ENCODE data around the gene ATP2B2. TPM values are rescaled to one million over a fixed set of nuclear protein-coding genes. Genes with fewer than 3 reads are reported as not detected.

ATP2B2 gene
- total and polyA plus RNA-seq, 9 of the 15 experiments (the other 6 are each of a cell fraction or from before 2014, with no cell fraction given) = 0.06 TPM; not detected in 8

DNA sequence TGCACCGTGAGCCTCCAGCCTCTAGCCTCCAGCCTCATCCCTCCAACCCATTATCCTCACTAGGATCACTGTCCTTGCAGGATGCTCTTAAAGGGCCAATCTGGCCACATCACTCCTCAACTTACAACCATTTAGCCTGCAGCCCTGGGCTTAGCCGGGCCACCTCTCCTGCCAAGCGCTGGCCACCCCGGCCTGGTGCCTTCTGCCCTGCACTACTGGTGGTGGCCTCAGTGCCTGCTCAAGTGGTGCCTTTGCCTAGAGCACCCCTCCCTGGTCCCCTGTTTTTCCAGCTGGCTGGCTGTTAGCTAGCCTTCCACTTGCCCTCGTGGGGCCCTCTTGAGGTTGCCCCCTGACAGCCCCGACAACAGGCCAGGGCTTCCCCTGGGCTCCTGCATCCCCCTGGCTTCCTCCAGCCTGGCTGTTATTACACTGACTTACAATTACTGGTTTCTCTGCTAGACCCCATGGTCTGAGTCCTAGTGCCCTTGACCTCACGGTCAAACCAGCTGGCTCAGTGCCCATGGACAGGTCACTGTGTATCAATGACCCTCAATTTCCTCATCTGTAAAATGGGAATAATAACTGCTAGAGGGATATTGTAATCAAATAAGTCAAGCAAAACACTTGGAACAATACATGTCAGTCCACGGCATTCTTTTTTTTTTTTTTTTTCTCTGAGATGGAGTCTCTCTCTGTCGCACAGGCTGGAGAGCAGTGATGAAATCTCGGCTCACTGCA is 15.5 kb downstream of the ATP2B2 start:
- H3K4me1 ChIP-seq (replicated peaks in 1 of 2; ENCODE audit: control insufficient read depth in 2 of 2, insufficient read depth in 2 of 2, low read length in 2 of 2) = peaks cover 0 to 3% of the 10 kb centered on the region in 2 experiments; a peak in 1 of 5 replicates
- no peak overlapping the region for H3K4me3 ChIP-seq
- intact Hi-C loops (cut with micrococcal nuclease) = no loop called here
- POLR2A ChIA-PET = interaction anchor here (0.7 kb wide), 1 partner anchor 484 kb away, joined by 3 read pairs; no protein-coding TSS in a partner anchor
- no peaks in the 10 kb centered on the region for H3K9me1 ChIP-seq (ENCODE audit: control insufficient read depth, insufficient read depth, low read length)
- H3K36me3 ChIP-seq (ENCODE audit: control insufficient read depth, insufficient read depth, low read length) = no peaks in the 10 kb centered on the region
- 3% methylated on average over 10 of the region's 10 CpGs for WGBS (ENCODE audit: insufficient coverage, low coverage, missing lambda C conversion rate)
- H3K9me3 ChIP-seq (replicated peaks; ENCODE audit: control insufficient read depth, insufficient read depth, low read depth, low read length) = no peaks in the 10 kb centered on the region
- H3K27ac ChIP-seq (ENCODE audit: extremely low read depth, low read depth, low read length) = no peak overlapping the region
- TF ChIP-seq SUPT5H (IDR thresholded peaks at IDR 0.05) (no peak), POLR2AphosphoS5 (IDR thresholded peaks at IDR 0.05; ENCODE audit: control insufficient read depth, insufficient read depth, low read depth, low read length) (no peak), ETV6 (IDR thresholded peaks at IDR 0.05; ENCODE audit: borderline replicate concordance in 1 of 2, low read depth in 2 of 2, low read length in 1 of 2) (no peak), ETV6 (CRISPR knock-in tag; IDR thresholded peaks at IDR 0.05; ENCODE audit: borderline replicate concordance) (no peak), L3MBTL2 (IDR thresholded peaks at IDR 0.05) (no peak), KDM4B (IDR thresholded peaks at IDR 0.05; ENCODE audit: borderline replicate concordance in 2 of 2, low read depth in 1 of 2) (no peak), ASH1L (IDR thresholded peaks at IDR 0.05; ENCODE audit: borderline replicate concordance, low read depth, partially characterized antibody) (no peak), ETS2 (tag; IDR thresholded peaks at IDR 0.05; ENCODE audit: borderline replicate concordance, poor library complexity, severe bottlenecking) (no peak), BMI1 (IDR thresholded peaks at IDR 0.05; ENCODE audit: low read length) (no peak), CBX1 (IDR thresholded peaks at IDR 0.05; ENCODE audit: low read depth) (no peak), BACH1 (tag; IDR thresholded peaks at IDR 0.05) (no peak), ZNF165 (CRISPR knock-in tag; IDR thresholded peaks at IDR 0.05; ENCODE audit: borderline replicate concordance) (no peak)
- TF ChIP-seq, protein P1, sequence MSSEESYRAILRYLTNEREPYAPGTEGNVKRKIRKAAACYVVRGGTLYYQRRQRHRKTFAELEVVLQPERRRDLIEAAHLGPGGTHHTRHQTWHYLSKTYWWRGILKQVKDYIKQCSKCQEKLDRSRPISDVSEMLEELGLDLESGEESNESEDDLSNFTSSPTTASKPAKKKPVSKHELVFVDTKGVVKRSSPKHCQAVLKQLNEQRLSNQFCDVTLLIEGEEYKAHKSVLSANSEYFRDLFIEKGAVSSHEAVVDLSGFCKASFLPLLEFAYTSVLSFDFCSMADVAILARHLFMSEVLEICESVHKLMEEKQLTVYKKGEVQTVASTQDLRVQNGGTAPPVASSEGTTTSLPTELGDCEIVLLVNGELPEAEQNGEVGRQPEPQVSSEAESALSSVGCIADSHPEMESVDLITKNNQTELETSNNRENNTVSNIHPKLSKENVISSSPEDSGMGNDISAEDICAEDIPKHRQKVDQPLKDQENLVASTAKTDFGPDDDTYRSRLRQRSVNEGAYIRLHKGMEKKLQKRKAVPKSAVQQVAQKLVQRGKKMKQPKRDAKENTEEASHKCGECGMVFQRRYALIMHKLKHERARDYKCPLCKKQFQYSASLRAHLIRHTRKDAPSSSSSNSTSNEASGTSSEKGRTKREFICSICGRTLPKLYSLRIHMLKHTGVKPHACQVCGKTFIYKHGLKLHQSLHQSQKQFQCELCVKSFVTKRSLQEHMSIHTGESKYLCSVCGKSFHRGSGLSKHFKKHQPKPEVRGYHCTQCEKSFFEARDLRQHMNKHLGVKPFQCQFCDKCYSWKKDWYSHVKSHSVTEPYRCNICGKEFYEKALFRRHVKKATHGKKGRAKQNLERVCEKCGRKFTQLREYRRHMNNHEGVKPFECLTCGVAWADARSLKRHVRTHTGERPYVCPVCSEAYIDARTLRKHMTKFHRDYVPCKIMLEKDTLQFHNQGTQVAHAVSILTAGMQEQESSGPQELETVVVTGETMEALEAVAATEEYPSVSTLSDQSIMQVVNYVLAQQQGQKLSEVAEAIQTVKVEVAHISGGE (CRISPR knock-in tag; IDR thresholded peaks at IDR 0.05) = no peak
- in situ Hi-C loops (cut with MboI) = no loop called here
- H3K9ac ChIP-seq (ENCODE audit: insufficient read depth in 1 of 2, low read depth in 2 of 2, low read length in 2 of 2) = no peak overlapping the region
- H3K4me2 ChIP-seq (ENCODE audit: insufficient read depth, low read length) = no peak overlapping the region
- DNase-seq (ENCODE audit: extremely low read depth in 1 of 4, low spot score in 3 of 4) = no peak
- H4K20me1 ChIP-seq (replicated peaks; ENCODE audit: control insufficient read depth, insufficient read depth, low read length) = peaks cover 13% of the 10 kb centered on the region
- FAIRE-seq = no peak
- CTCF ChIA-PET (ENCODE audit: low intra/inter-chr PET ratio) = no interaction called here
- peaks cover 3 to 21% of the 10 kb centered on the region in 2 experiments; a peak in 4 of 5 replicates for H3K27me3 ChIP-seq (ENCODE audit: control insufficient read depth in 2 of 2, insufficient read depth in 2 of 2, low read length in 2 of 2)
- no peaks in the 10 kb centered on the region for H3K79me2 ChIP-seq (ENCODE audit: control insufficient read depth, insufficient read depth, low read length)
- BruUV-seq (replicated peaks) = no TSS peak
- no peak for ATAC-seq
- no peak overlapping the region for H2AFZ ChIP-seq (ENCODE audit: low read depth, low read length)
